ENCODE measurements around the gene CENPV. TPM values are rescaled to one million over a fixed set of nuclear protein-coding genes. Genes with fewer than 3 reads are reported as not detected.
"Not testable (repeated sequence)": the region's sequence is repeated elsewhere in the genome, so short reads cannot be mapped to it uniquely, and the experiment has no call there.

The CENPV gene
- total RNA-seq, 4 donors from 2014 or later, result 27.0 to 156 (median 57.1) TPM

- DNase-seq, result no peak
- intact Hi-C loops (cut with DNase I; ENCODE audit: low total_unique reads), result no loop called here
- Histone ChIP-seq H3K4me3 (no peak overlapping the region), H3K27me3 (no peaks in the 10 kb centered on the region), H3K9me3 (no peaks in the 10 kb centered on the region), H3K27ac (peak overlapping the region in 1 of 4 donors; percentile 38), H3K36me3 (no peaks in the 10 kb centered on the region), H3K4me1 (peaks cover 0 to 10% (median 7%) of the 10 kb centered on the region in 4 donors)
- 66 to 77% methylated on average over 6 to 7 of the region's 7 CpGs for WGBS, 2 donors (ENCODE audit: low coverage in 1 of 2)
- no peak for TF ChIP-seq POLR2AphosphoS5 (IDR thresholded peaks at IDR 0.05)
- TF ChIP-seq, protein P1, sequence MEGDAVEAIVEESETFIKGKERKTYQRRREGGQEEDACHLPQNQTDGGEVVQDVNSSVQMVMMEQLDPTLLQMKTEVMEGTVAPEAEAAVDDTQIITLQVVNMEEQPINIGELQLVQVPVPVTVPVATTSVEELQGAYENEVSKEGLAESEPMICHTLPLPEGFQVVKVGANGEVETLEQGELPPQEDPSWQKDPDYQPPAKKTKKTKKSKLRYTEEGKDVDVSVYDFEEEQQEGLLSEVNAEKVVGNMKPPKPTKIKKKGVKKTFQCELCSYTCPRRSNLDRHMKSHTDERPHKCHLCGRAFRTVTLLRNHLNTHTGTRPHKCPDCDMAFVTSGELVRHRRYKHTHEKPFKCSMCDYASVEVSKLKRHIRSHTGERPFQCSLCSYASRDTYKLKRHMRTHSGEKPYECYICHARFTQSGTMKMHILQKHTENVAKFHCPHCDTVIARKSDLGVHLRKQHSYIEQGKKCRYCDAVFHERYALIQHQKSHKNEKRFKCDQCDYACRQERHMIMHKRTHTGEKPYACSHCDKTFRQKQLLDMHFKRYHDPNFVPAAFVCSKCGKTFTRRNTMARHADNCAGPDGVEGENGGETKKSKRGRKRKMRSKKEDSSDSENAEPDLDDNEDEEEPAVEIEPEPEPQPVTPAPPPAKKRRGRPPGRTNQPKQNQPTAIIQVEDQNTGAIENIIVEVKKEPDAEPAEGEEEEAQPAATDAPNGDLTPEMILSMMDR (IDR thresholded peaks at IDR 0.05), result no peak
- in situ Hi-C loops (cut with MboI; ENCODE audit: low pct_ligation_motif_present in 1 of 4, low pct_unique_long_range_greater_than_20kb in 1 of 4, low sequenced_read_pairs in 3 of 4), result no loop called here
These were observed 39.9 kb downstream of the CENPV start for GRCh38 chr17:16313139-16314090.

GRCh38 chr17:16312061-16312460 lies 41.2 kb downstream of the CENPV start:
- in situ Hi-C loops (cut with MboI; ENCODE audit: low pct_ligation_motif_present in 1 of 4, low pct_unique_long_range_greater_than_20kb in 1 of 4, low sequenced_read_pairs in 3 of 4); DNase-seq; H3K4me3 ChIP-seq; H3K27me3 ChIP-seq; H3K27ac ChIP-seq; H3K9me3 ChIP-seq; intact Hi-C loops (cut with DNase I; ENCODE audit: low total_unique reads); H3K4me1 ChIP-seq; H3K36me3 ChIP-seq: not testable (repeated sequence)
- 89 to 96% methylated on average over 11 to 14 of the region's 34 CpGs for WGBS, 2 donors (ENCODE audit: low coverage in 1 of 2)

- H3K4me3 ChIP-seq, result no peak overlapping the region
- H3K36me3 ChIP-seq, result no peaks in the 10 kb centered on the region
- WGBS, 2 donors (ENCODE audit: low coverage in 1 of 2), result 76 to 80% methylated on average over 3 to 8 of the region's 8 CpGs
- no peak overlapping the region for H3K27ac ChIP-seq
- H3K4me1 ChIP-seq, result no peaks in the 10 kb centered on the region
- H3K27me3 ChIP-seq, result no peaks in the 10 kb centered on the region
- no peaks in the 10 kb centered on the region for H3K9me3 ChIP-seq
- in situ Hi-C loops (cut with MboI; ENCODE audit: low pct_ligation_motif_present in 1 of 4, low pct_unique_long_range_greater_than_20kb in 1 of 4, low sequenced_read_pairs in 3 of 4) (no loop called here), intact Hi-C loops (cut with DNase I; ENCODE audit: low total_unique reads) (no loop called here)
- TF ChIP-seq POLR2A (IDR thresholded peaks at IDR 0.05) (no peak), POLR2AphosphoS5 (IDR thresholded peaks at IDR 0.05) (no peak), EP300 (IDR thresholded peaks at IDR 0.05; ENCODE audit: low read depth) (no peak)
- TF ChIP-seq, protein P1 (IDR thresholded peaks at IDR 0.05), result no peak
- no peak for DNase-seq
These were observed 47.1 kb downstream of the CENPV start for GRCh38 chr17:16306211-16306610.

DNA sequence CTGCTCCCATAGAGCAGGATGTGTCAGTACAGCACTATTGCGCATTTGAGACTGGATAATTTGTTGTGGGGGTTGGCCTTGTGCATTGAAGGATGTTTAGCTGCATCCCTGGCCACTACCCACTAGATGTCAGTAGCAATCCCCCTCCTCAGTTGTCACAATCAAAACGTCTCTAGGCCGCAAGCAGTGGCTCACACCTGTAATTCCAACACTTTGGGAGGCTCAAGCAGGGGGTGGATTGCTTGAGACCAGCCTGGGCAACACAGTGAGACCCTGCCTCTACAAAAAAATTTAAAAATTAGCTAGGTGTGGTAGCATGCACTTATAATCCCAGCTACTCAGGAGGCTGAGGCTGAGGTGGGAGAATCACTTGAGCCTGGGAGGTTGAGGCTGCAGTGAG lies 48.4 kb downstream of the CENPV start:
- Histone ChIP-seq H3K36me3 (no peaks in the 10 kb centered on the region), H3K9me3 (no peaks in the 10 kb centered on the region), H3K4me3 (no peak overlapping the region), H3K4me1 (peaks cover 0 to 10% (median 3%) of the 10 kb centered on the region in 4 donors), H3K27me3 (no peaks in the 10 kb centered on the region), H3K27ac (no peak overlapping the region)
- 86% methylated on average over 3 of the region's 3 CpGs; no CpG with 5 or more reads in 1 of the 2 donors for WGBS, 2 donors (ENCODE audit: low coverage in 1 of 2)
- TF ChIP-seq, protein P1 (IDR thresholded peaks at IDR 0.05), result peak in 1 of 5 experiments; percentile 30
- TF ChIP-seq POLR2AphosphoS5 (IDR thresholded peaks at IDR 0.05), result no peak
- intact Hi-C loops (cut with DNase I; ENCODE audit: low total_unique reads) (no loop called here), in situ Hi-C loops (cut with MboI; ENCODE audit: low pct_ligation_motif_present in 1 of 4, low pct_unique_long_range_greater_than_20kb in 1 of 4, low sequenced_read_pairs in 3 of 4) (no loop called here)
- DNase-seq, result no peak

Measured in transverse colon (tissue), 4 donors.